Neuron (in vitro differentiated cells): ENCODE results near the gene SOX9.

Experiments
- H2AFZ ChIP-seq: one replicate; pipeline ENCODE4 v1.6.1; 2013; ENCODE audit warnings: low read depth, mild to moderate bottlenecking, inconsistent platforms, low read length, moderate library complexity
- H3K27me3 ChIP-seq: one replicate; pipeline ENCODE4 v1.6.1; 2013; ENCODE audit warnings: low read length; ENCODE audit not compliant: insufficient read depth
- H3K36me3 ChIP-seq: one replicate; pipeline ENCODE4 v1.6.1; 2013; ENCODE audit warnings: low read length; ENCODE audit not compliant: insufficient read depth
- H3K4me1 ChIP-seq: one replicate; pipeline ENCODE4 v1.6.1; 2013; ENCODE audit warnings: low read length; ENCODE audit not compliant: insufficient read depth
- H3K4me3 ChIP-seq: 2 replicates; pipeline ENCODE4 v1.5.1; 2013; ENCODE audit warnings: mild to moderate bottlenecking, low read length, moderate library complexity
- H3K9me3 ChIP-seq: one replicate; pipeline ENCODE4 v1.6.1; 2013; ENCODE audit warnings: low read length

SOX9 gene

DNA sequence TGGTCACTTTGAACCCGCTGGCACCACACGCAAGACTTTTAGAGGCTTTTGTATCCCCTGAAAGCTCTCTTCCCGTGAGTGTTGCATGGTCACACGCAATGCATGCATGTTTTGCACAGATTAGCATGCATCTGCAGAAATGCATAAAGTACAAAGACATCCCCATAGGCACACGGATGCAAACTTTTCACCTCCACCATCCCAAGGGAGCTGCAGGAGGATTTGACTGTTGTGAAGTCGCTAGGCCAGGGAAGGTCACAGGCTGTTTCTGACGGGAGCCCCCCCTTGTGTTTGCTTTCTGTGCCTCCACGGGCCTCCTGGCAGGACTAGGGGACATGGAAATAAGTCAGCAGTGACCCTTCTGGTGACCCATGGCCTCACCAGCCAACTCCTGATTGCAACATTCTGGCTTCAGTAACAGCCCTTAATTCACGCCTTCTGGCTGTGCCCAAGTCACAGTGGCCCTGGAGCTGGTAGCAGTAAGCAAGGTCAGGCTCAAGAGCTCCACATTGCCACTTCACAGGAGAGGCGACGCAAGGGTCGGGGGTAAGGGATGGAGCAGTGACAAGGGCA, 45.1 kb downstream of the SOX9 start:
- Histone ChIP-seq H3K27me3 (no peaks in the 10 kb centered on the region), H3K36me3 (no peaks in the 10 kb centered on the region), H3K4me1 (peaks cover 14% of the 10 kb centered on the region), H3K9me3 (no peaks in the 10 kb centered on the region), H3K4me3 (no peak overlapping the region), H2AFZ (no peak overlapping the region)

GRCh38 chr17:72167593-72167992, 46.8 kb downstream of the SOX9 start:
- no peak overlapping the region for H2AFZ ChIP-seq

DNA sequence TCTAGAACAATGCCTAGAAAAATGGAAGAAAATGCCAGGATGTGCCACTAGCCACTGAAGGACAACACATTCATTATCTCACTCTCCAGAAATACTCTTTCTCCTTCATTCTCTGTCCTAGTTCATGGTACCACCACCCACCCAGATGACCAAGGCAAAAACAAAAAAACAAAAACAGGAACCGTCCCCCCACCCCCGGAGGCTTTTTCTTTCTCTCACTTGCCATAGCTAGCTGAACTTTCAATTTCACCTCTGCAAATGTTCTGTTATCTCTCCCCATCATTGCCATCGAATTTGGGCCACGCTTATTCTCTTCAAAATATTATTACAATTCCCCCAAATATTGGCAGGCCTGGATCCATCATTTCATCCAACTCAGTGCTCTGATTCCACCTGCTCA, 49.0 kb downstream of the SOX9 start:
- H3K9me3 ChIP-seq, result no peaks in the 10 kb centered on the region
- H3K27me3 ChIP-seq, result no peaks in the 10 kb centered on the region
- H3K4me1 ChIP-seq, result peaks cover 13% of the 10 kb centered on the region
- H3K4me3 ChIP-seq, result no peak overlapping the region
- no peaks in the 10 kb centered on the region for H3K36me3 ChIP-seq
- no peak overlapping the region for H2AFZ ChIP-seq

More at GRCh38 chr17:72167593-72167992, 46.8 kb downstream of the SOX9 start:
- Histone ChIP-seq H3K4me3 (no peak overlapping the region), H3K27me3 (no peaks in the 10 kb centered on the region), H3K9me3 (no peaks in the 10 kb centered on the region), H3K36me3 (no peaks in the 10 kb centered on the region), H3K4me1 (peaks cover 14% of the 10 kb centered on the region)

GRCh38 chr17:72171703-72172667, 51.2 kb downstream of the SOX9 start:
- no peaks in the 10 kb centered on the region for H3K9me3 ChIP-seq

GRCh38 chr17:72173499-72174116, 52.8 kb downstream of the SOX9 start:
- no peaks in the 10 kb centered on the region for H3K36me3 ChIP-seq

More at GRCh38 chr17:72171703-72172667, 51.2 kb downstream of the SOX9 start:
- H3K36me3 ChIP-seq, result no peaks in the 10 kb centered on the region
- H3K4me3 ChIP-seq, result no peak overlapping the region
- H3K4me1 ChIP-seq, result peaks cover 3% of the 10 kb centered on the region
- H2AFZ ChIP-seq, result no peak overlapping the region
- peaks cover 3% of the 10 kb centered on the region for H3K27me3 ChIP-seq

GRCh38 chr17:72175263-72175662, 54.4 kb downstream of the SOX9 start:
- Histone ChIP-seq H3K4me3 (no peak overlapping the region), H3K4me1 (peaks cover 3% of the 10 kb centered on the region), H3K36me3 (no peaks in the 10 kb centered on the region), H3K9me3 (no peaks in the 10 kb centered on the region), H3K27me3 (peaks cover 3% of the 10 kb centered on the region), H2AFZ (no peak overlapping the region)

More at GRCh38 chr17:72173499-72174116, 52.8 kb downstream of the SOX9 start:
- H3K4me3 ChIP-seq, result no peak overlapping the region
- H3K9me3 ChIP-seq, result no peaks in the 10 kb centered on the region
- H3K4me1 ChIP-seq, result peaks cover 3% of the 10 kb centered on the region
- H3K27me3 ChIP-seq, result peaks cover 3% of the 10 kb centered on the region
- H2AFZ ChIP-seq, result no peak overlapping the region
